Measurements from ENCODE around the gene UBN1.

The UBN1 gene

DNA sequence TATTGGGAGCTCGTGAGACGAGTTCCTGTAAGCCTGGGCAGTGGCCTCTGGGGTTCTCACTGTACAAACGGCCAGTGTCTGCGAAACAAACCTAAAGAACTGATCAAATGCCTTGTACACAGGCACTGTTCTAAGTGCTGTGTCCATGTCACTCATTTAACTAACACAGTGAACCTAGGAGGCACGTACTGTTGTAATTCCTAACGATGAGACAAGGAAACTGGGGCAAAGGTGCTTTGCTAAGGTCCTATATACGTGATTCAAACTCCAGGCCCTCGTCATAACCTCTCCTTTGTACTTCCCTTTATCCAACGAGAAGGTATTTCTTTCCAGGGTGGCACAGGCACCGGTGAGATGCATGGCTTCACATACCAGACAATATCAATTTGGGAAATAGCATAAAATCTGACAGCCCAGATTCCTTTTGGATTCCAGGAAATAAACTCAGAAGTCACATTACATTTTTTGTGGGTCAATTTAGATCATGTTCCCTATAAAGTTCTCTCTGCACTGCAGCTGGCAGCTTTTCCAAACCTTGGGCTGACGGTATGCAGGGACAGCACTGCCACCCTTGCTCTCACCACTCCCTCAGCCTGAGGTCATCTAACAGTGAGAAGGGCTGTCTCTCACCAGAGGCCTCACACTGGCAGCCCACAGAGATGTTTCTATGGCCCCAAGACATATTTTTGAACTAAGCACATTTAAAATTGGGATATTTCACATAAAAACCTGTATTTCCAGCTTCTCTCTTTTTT is 18.5 kb upstream of the UBN1 start:
- H2AFZ ChIP-seq (ENCODE audit: low read depth, low read length): no peak overlapping the region
- 97% methylated on average over 11 of the region's 11 CpGs for WGBS
- no peak overlapping the region for H3K4ac ChIP-seq (ENCODE audit: low read depth in 1 of 2, low read length in 2 of 2)
- no peak overlapping the region for H3K9ac ChIP-seq (ENCODE audit: low read length)
- H2AK5ac ChIP-seq (ENCODE audit: low read length, severe bottlenecking): no peak overlapping the region
- H3K18ac ChIP-seq (ENCODE audit: low read depth in 1 of 2, low read length in 2 of 2): no peak overlapping the region
- DNase-seq: no peak
- no peak overlapping the region for H3K27ac ChIP-seq (ENCODE audit: low read length, poor library complexity, severe bottlenecking)
- H2BK12ac ChIP-seq (ENCODE audit: low read length in 2 of 2): no peak overlapping the region
- H3K79me1 ChIP-seq (replicated peaks; ENCODE audit: low read length, poor library complexity, severe bottlenecking): peaks cover 62% of the 10 kb centered on the region
- H3K36me3 ChIP-seq (ENCODE audit: control insufficient read depth in 1 of 2, insufficient read depth in 2 of 2, low read depth in 1 of 2, low read length in 2 of 2): peaks cover 73 to 90% of the 10 kb centered on the region in 2 experiments
- no peak overlapping the region for H4K91ac ChIP-seq (ENCODE audit: low read length)
- no peaks in the 10 kb centered on the region for H3K27me3 ChIP-seq (ENCODE audit: control insufficient read depth in 1 of 2, insufficient read depth in 1 of 2, low read length in 2 of 2)
- no peak overlapping the region for H2BK120ac ChIP-seq (ENCODE audit: low read depth, low read length)
- no peak overlapping the region for H3K4me2 ChIP-seq (ENCODE audit: low read length, poor library complexity, severe bottlenecking)
- H3K14ac ChIP-seq (ENCODE audit: low read length in 2 of 2): no peak overlapping the region
- H4K8ac ChIP-seq (ENCODE audit: low read length): no peak overlapping the region
- no peaks in the 10 kb centered on the region for H3K9me3 ChIP-seq (ENCODE audit: control insufficient read depth, low read length)
- no peak overlapping the region for H3K23ac ChIP-seq (ENCODE audit: low read length in 2 of 2)
- no peak overlapping the region for H3K4me3 ChIP-seq (ENCODE audit: insufficient read depth in 1 of 2, low read depth in 1 of 2, low read length in 2 of 2)
- H2BK5ac ChIP-seq (ENCODE audit: low read depth, low read length, poor library complexity, severe bottlenecking): no peak overlapping the region
- no peak overlapping the region for H2BK15ac ChIP-seq (ENCODE audit: low read depth, poor library complexity, severe bottlenecking)
- H3K4me1 ChIP-seq (ENCODE audit: control insufficient read depth, insufficient read depth, low read depth, low read length): peaks cover 2% of the 10 kb centered on the region

GRCh38 chr16:4830408-4830807 is 16.9 kb upstream of the UBN1 start:
- H2BK120ac ChIP-seq (ENCODE audit: low read depth, low read length): no peak overlapping the region
- no peak overlapping the region for H3K27ac ChIP-seq (ENCODE audit: low read length, poor library complexity, severe bottlenecking)
- 97% methylated on average over 7 of the region's 7 CpGs for whole genome bisulfite sequencing
- no peak overlapping the region for H4K91ac ChIP-seq (ENCODE audit: low read length)
- no peaks in the 10 kb centered on the region for H3K27me3 ChIP-seq (ENCODE audit: control insufficient read depth in 1 of 2, insufficient read depth in 1 of 2, low read length in 2 of 2)
- no peak overlapping the region for H3K4me3 ChIP-seq (ENCODE audit: insufficient read depth in 1 of 2, low read depth in 1 of 2, low read length in 2 of 2)
- DNase-seq: no peak
- no peak overlapping the region for H2BK5ac ChIP-seq (ENCODE audit: low read depth, low read length, poor library complexity, severe bottlenecking)
- no peak overlapping the region for H3K23ac ChIP-seq (ENCODE audit: low read length in 2 of 2)
- H3K79me1 ChIP-seq (replicated peaks; ENCODE audit: low read length, poor library complexity, severe bottlenecking): peaks cover 60% of the 10 kb centered on the region
- H2AK5ac ChIP-seq (ENCODE audit: low read length, severe bottlenecking): no peak overlapping the region
- H4K8ac ChIP-seq (ENCODE audit: low read length): no peak overlapping the region
- H3K4me1 ChIP-seq (ENCODE audit: control insufficient read depth, insufficient read depth, low read depth, low read length): peaks cover 3% of the 10 kb centered on the region
- no peak overlapping the region for H3K4me2 ChIP-seq (ENCODE audit: low read length, poor library complexity, severe bottlenecking)
- H3K9ac ChIP-seq (ENCODE audit: low read length): no peak overlapping the region
- no peak overlapping the region for H3K14ac ChIP-seq (ENCODE audit: low read length in 2 of 2)
- H3K18ac ChIP-seq (ENCODE audit: low read depth in 1 of 2, low read length in 2 of 2): no peak overlapping the region
- H3K4ac ChIP-seq (ENCODE audit: low read depth in 1 of 2, low read length in 2 of 2): no peak overlapping the region
- peak overlapping the region in 1 of 2 experiments; percentile 11 for H2BK12ac ChIP-seq (ENCODE audit: low read length in 2 of 2)
- H2AFZ ChIP-seq (ENCODE audit: low read depth, low read length): no peak overlapping the region
- H3K36me3 ChIP-seq (ENCODE audit: control insufficient read depth in 1 of 2, insufficient read depth in 2 of 2, low read depth in 1 of 2, low read length in 2 of 2): peaks cover 71 to 89% of the 10 kb centered on the region in 2 experiments
- no peaks in the 10 kb centered on the region for H3K9me3 ChIP-seq (ENCODE audit: control insufficient read depth, low read length)
- no peak overlapping the region for H2BK15ac ChIP-seq (ENCODE audit: low read depth, poor library complexity, severe bottlenecking)

- no peak overlapping the region for H3K14ac ChIP-seq (ENCODE audit: low read length in 2 of 2)
- H2BK12ac ChIP-seq (ENCODE audit: low read length in 2 of 2): no peak overlapping the region
- H3K9ac ChIP-seq (ENCODE audit: low read length): no peak overlapping the region
- H3K9me3 ChIP-seq (ENCODE audit: control insufficient read depth, low read length): no peaks in the 10 kb centered on the region
- H4K8ac ChIP-seq (ENCODE audit: low read length): no peak overlapping the region
- H3K4me1 ChIP-seq (ENCODE audit: control insufficient read depth, insufficient read depth, low read depth, low read length): peaks cover 3% of the 10 kb centered on the region
- H3K27me3 ChIP-seq (ENCODE audit: control insufficient read depth in 1 of 2, insufficient read depth in 1 of 2, low read length in 2 of 2): no peaks in the 10 kb centered on the region
- WGBS: 97% methylated on average over 7 of the region's 8 CpGs
- no peak for DNase-seq
- H3K4ac ChIP-seq (ENCODE audit: low read depth in 1 of 2, low read length in 2 of 2): no peak overlapping the region
- H3K4me2 ChIP-seq (ENCODE audit: low read length, poor library complexity, severe bottlenecking): no peak overlapping the region
- no peak overlapping the region for H2BK15ac ChIP-seq (ENCODE audit: low read depth, poor library complexity, severe bottlenecking)
- peaks cover 59% of the 10 kb centered on the region for H3K79me1 ChIP-seq (replicated peaks; ENCODE audit: low read length, poor library complexity, severe bottlenecking)
- H4K91ac ChIP-seq (ENCODE audit: low read length): no peak overlapping the region
- H3K4me3 ChIP-seq (ENCODE audit: insufficient read depth in 1 of 2, low read depth in 1 of 2, low read length in 2 of 2): no peak overlapping the region
- no peak overlapping the region for H3K27ac ChIP-seq (ENCODE audit: low read length, poor library complexity, severe bottlenecking)
- no peak overlapping the region for H2AFZ ChIP-seq (ENCODE audit: low read depth, low read length)
- H2BK5ac ChIP-seq (ENCODE audit: low read depth, low read length, poor library complexity, severe bottlenecking): no peak overlapping the region
- no peak overlapping the region for H3K23ac ChIP-seq (ENCODE audit: low read length in 2 of 2)
- no peak overlapping the region for H3K18ac ChIP-seq (ENCODE audit: low read depth in 1 of 2, low read length in 2 of 2)
- H2BK120ac ChIP-seq (ENCODE audit: low read depth, low read length): no peak overlapping the region
- no peak overlapping the region for H2AK5ac ChIP-seq (ENCODE audit: low read length, severe bottlenecking)
- peaks cover 68 to 89% of the 10 kb centered on the region in 2 experiments for H3K36me3 ChIP-seq (ENCODE audit: control insufficient read depth in 1 of 2, insufficient read depth in 2 of 2, low read depth in 1 of 2, low read length in 2 of 2)
Observed at GRCh38 chr16:4831616-4832015, 15.7 kb upstream of the UBN1 start.

GRCh38 chr16:4832698-4833343 is 14.5 kb upstream of the UBN1 start:
- Histone ChIP-seq H4K91ac (ENCODE audit: low read length) (no peak overlapping the region), H3K27me3 (ENCODE audit: control insufficient read depth in 1 of 2, insufficient read depth in 1 of 2, low read length in 2 of 2) (no peaks in the 10 kb centered on the region), H3K4me2 (ENCODE audit: low read length, poor library complexity, severe bottlenecking) (no peak overlapping the region), H3K18ac (ENCODE audit: low read depth in 1 of 2, low read length in 2 of 2) (no peak overlapping the region), H2BK5ac (ENCODE audit: low read depth, low read length, poor library complexity, severe bottlenecking) (no peak overlapping the region), H3K23ac (ENCODE audit: low read length in 2 of 2) (no peak overlapping the region), H2BK15ac (ENCODE audit: low read depth, poor library complexity, severe bottlenecking) (no peak overlapping the region), H2AFZ (ENCODE audit: low read depth, low read length) (no peak overlapping the region), H3K14ac (ENCODE audit: low read length in 2 of 2) (no peak overlapping the region), H2BK12ac (ENCODE audit: low read length in 2 of 2) (no peak overlapping the region), H3K4me3 (ENCODE audit: insufficient read depth in 1 of 2, low read depth in 1 of 2, low read length in 2 of 2) (no peak overlapping the region), H2BK120ac (ENCODE audit: low read depth, low read length) (no peak overlapping the region), H3K36me3 (ENCODE audit: control insufficient read depth in 1 of 2, insufficient read depth in 2 of 2, low read depth in 1 of 2, low read length in 2 of 2) (peaks cover 66 to 90% of the 10 kb centered on the region in 2 experiments), H3K4me1 (ENCODE audit: control insufficient read depth, insufficient read depth, low read depth, low read length) (peaks cover 3% of the 10 kb centered on the region), H4K8ac (ENCODE audit: low read length) (no peak overlapping the region), H3K27ac (ENCODE audit: low read length, poor library complexity, severe bottlenecking) (no peak overlapping the region), H3K9me3 (ENCODE audit: control insufficient read depth, low read length) (no peaks in the 10 kb centered on the region), H3K79me1 (replicated peaks; ENCODE audit: low read length, poor library complexity, severe bottlenecking) (peaks cover 58% of the 10 kb centered on the region), H3K9ac (ENCODE audit: low read length) (no peak overlapping the region), H3K4ac (ENCODE audit: low read depth in 1 of 2, low read length in 2 of 2) (no peak overlapping the region), H2AK5ac (ENCODE audit: low read length, severe bottlenecking) (no peak overlapping the region)
- over 99% methylated on average over 5 of the region's 6 CpGs for WGBS
- DNase-seq: no peak
